HL-60 (cell line): ENCODE results near the gene IQGAP3.

Source experiments
- DNase-seq, 2 experiments: peaks; one replicate each; pipeline ENCODE4 v3.0.0-alpha.2; 2010 to 2020; ENCODE audit warnings: low read depth in 1 of 2, low spot score in 1 of 2
- H3K27ac ChIP-seq: fragments of 250-450 bp; sonication (Bioruptor Pico); replicated peaks from 2 replicates; pipeline ENCODE4 v1.5.1; 2020; ENCODE audit warnings: mild to moderate bottlenecking, moderate library complexity
- H3K27me3 ChIP-seq: fragments of 250-450 bp; sonication (Bioruptor Pico); 2 replicates; pipeline ENCODE4 v1.5.1; 2021; ENCODE audit warnings: mild to moderate bottlenecking, moderate library complexity; ENCODE audit not compliant: insufficient read depth, poor library complexity, severe bottlenecking
- H3K4me3 ChIP-seq: replicated peaks from 2 replicates; pipeline ENCODE4 v1.5.1; 2011; ENCODE audit warnings: mild to moderate bottlenecking, control low read depth, low read length; ENCODE audit not compliant: insufficient read depth
- GABPA ChIP-seq: IDR thresholded peaks from 2 replicates; pipeline ENCODE4 v1.6.1; 2012; ENCODE audit warnings: low read depth
- POLR2AphosphoS5 ChIP-seq: IDR thresholded peaks from 2 replicates; pipeline ENCODE4 v1.6.1; 2012; ENCODE audit warnings: low read depth
- SPI1 ChIP-seq: IDR thresholded peaks from 2 replicates; pipeline ENCODE4 v1.6.1; 2012; ENCODE audit warnings: low read depth, mild to moderate bottlenecking, borderline replicate concordance
- TF ChIP-seq, protein P1 (sequence below): IDR thresholded peaks from one replicate; pipeline ENCODE4 v1.5.1; 2011; ENCODE audit warnings: low read length, control low read depth, inconsistent platforms; ENCODE audit not compliant: insufficient read depth
- TF ChIP-seq, protein P2 (sequence below): IDR thresholded peaks from 2 replicates; pipeline ENCODE4 v1.6.1; 2012; ENCODE audit warnings: low read depth; ENCODE audit not compliant: insufficient replicate concordance

Gene IQGAP3

GRCh38 chr1:156595016-156595415 is 22.7 kb upstream of the IQGAP3 start:
- Histone ChIP-seq H3K27me3 (no peaks in the 10 kb centered on the region), H3K27ac (no peak overlapping the region), H3K4me3 (no peak overlapping the region)
- TF ChIP-seq, protein P1, sequence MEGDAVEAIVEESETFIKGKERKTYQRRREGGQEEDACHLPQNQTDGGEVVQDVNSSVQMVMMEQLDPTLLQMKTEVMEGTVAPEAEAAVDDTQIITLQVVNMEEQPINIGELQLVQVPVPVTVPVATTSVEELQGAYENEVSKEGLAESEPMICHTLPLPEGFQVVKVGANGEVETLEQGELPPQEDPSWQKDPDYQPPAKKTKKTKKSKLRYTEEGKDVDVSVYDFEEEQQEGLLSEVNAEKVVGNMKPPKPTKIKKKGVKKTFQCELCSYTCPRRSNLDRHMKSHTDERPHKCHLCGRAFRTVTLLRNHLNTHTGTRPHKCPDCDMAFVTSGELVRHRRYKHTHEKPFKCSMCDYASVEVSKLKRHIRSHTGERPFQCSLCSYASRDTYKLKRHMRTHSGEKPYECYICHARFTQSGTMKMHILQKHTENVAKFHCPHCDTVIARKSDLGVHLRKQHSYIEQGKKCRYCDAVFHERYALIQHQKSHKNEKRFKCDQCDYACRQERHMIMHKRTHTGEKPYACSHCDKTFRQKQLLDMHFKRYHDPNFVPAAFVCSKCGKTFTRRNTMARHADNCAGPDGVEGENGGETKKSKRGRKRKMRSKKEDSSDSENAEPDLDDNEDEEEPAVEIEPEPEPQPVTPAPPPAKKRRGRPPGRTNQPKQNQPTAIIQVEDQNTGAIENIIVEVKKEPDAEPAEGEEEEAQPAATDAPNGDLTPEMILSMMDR = no peak
- TF ChIP-seq, protein P2, sequence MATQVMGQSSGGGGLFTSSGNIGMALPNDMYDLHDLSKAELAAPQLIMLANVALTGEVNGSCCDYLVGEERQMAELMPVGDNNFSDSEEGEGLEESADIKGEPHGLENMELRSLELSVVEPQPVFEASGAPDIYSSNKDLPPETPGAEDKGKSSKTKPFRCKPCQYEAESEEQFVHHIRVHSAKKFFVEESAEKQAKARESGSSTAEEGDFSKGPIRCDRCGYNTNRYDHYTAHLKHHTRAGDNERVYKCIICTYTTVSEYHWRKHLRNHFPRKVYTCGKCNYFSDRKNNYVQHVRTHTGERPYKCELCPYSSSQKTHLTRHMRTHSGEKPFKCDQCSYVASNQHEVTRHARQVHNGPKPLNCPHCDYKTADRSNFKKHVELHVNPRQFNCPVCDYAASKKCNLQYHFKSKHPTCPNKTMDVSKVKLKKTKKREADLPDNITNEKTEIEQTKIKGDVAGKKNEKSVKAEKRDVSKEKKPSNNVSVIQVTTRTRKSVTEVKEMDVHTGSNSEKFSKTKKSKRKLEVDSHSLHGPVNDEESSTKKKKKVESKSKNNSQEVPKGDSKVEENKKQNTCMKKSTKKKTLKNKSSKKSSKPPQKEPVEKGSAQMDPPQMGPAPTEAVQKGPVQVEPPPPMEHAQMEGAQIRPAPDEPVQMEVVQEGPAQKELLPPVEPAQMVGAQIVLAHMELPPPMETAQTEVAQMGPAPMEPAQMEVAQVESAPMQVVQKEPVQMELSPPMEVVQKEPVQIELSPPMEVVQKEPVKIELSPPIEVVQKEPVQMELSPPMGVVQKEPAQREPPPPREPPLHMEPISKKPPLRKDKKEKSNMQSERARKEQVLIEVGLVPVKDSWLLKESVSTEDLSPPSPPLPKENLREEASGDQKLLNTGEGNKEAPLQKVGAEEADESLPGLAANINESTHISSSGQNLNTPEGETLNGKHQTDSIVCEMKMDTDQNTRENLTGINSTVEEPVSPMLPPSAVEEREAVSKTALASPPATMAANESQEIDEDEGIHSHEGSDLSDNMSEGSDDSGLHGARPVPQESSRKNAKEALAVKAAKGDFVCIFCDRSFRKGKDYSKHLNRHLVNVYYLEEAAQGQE = no peak
- TF ChIP-seq GABPA (no peak), POLR2AphosphoS5 (no peak), SPI1 (no peak)
- DNase-seq = no peak

GRCh38 chr1:156594190-156594589 is 21.8 kb upstream of the IQGAP3 start:
- no peak overlapping the region for H3K27ac ChIP-seq
- no peak for DNase-seq
- TF ChIP-seq POLR2AphosphoS5 (no peak), SPI1 (no peak), GABPA (no peak)
- TF ChIP-seq, protein P2 = no peak
- TF ChIP-seq, protein P1 = no peak
- no peak overlapping the region for H3K4me3 ChIP-seq
- H3K27me3 ChIP-seq = no peaks in the 10 kb centered on the region

DNA sequence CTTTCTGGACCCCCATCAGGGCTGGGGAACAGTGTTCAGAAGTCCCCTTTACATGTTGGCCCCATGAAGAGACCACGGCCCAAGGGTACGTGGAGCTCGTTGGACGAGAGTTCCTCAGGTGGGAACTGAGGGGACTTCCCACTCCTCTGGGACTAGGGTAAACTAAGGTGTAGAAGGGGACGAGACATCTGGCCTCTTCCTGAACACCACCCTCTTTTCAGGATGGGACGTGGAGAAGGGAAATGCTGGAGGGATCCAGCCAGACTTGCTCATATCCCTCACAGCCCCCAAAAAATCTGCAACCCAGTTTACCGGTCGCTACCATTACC is 21.3 kb upstream of the IQGAP3 start:
- Histone ChIP-seq H3K4me3 (no peak overlapping the region), H3K27ac (no peak overlapping the region), H3K27me3 (no peaks in the 10 kb centered on the region)
- TF ChIP-seq POLR2AphosphoS5 = no peak; the same call in 1 of the 2 replicates
- no peak for TF ChIP-seq SPI1
- TF ChIP-seq, protein P2 = no peak
- TF ChIP-seq, protein P1 = no peak
- no peak for TF ChIP-seq GABPA
- no peak for DNase-seq
